HFF-Myc (cell line): Measurements from ENCODE around the gene FGD4.

Source experiments
- DNase-seq: peaks from one replicate; pipeline ENCODE4 v3.0.0-alpha.2; 2011; ENCODE audit warnings: low read depth; ENCODE audit errors: extremely low read depth
- H3K4me3 ChIP-seq: replicated peaks from 2 replicates; pipeline ENCODE4 v1.5.1; 2011; ENCODE audit warnings: low read depth, mild to moderate bottlenecking, control low read depth, low read length
- TF ChIP-seq, protein P1 (sequence below): IDR thresholded peaks from 2 replicates; pipeline ENCODE4 v1.5.1; 2012; ENCODE audit warnings: mild to moderate bottlenecking, low read depth, low read length, control low read depth; ENCODE audit errors: missing control alignments

Gene FGD4

DNA sequence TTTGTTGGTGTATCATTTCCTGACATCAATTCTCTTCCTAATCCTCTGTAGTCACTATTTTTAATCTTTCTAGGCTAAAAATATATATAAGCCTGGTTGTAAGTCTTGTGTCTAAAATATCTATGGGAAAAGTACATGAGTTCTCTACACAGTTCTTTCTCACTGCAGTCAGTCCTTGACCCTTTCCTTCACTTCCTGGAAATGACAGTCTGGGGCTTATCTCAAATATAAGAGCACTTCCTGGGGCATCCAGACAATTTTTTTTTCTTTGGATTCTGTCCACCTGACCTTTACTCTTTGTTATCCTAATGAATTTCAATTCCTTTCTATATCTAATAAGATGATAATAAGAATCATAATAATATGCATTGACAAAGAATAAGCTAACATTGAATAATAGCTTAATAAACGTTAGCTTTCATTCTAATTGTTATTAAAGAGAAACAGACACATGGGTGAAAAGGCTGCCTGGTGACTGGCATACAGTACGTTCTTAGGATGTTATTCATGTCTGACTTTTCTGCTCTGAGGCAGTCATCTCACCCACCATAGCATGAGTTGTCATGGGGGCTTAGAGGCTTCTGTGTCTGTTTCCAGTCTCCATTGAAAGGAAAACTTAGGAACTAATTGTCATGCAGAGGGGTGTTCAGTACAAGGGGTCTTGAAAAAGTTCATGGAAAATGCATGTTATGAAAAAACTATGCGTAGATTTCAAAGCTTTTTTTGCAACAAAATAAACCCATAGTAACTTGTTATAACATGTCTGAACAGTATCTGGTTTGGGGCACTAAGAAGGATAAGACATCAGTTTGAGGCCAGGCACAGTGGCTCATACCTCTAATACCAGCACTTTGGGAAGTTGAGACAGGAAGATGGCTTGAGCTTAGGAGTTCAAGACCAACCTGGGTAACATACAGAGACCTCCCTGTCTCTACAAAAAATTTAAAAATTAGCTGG, 213.6 kb downstream of the FGD4 start:
- TF ChIP-seq, protein P1, sequence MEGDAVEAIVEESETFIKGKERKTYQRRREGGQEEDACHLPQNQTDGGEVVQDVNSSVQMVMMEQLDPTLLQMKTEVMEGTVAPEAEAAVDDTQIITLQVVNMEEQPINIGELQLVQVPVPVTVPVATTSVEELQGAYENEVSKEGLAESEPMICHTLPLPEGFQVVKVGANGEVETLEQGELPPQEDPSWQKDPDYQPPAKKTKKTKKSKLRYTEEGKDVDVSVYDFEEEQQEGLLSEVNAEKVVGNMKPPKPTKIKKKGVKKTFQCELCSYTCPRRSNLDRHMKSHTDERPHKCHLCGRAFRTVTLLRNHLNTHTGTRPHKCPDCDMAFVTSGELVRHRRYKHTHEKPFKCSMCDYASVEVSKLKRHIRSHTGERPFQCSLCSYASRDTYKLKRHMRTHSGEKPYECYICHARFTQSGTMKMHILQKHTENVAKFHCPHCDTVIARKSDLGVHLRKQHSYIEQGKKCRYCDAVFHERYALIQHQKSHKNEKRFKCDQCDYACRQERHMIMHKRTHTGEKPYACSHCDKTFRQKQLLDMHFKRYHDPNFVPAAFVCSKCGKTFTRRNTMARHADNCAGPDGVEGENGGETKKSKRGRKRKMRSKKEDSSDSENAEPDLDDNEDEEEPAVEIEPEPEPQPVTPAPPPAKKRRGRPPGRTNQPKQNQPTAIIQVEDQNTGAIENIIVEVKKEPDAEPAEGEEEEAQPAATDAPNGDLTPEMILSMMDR, result no peak
- H3K4me3 ChIP-seq, result no peak overlapping the region
- no peak for DNase-seq

DNA sequence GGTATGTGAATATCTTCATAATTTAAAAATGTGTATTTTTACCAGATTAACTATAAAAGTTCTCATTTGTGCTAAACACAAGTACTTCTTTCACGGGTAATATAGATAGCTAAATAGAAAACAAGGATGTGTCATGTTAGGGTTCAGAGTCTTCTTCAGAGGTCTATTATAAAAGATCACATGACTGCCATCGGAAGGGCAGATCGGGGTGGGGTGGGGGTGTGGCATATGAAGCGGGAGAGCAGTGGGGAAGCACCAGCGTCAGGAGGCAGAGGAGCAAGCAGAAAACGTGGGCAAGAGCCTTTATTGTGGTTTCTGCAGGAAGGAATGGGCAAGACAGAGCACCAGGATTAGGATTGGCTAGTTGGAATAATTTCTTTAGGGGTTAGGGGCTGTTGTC, 216.1 kb downstream of the FGD4 start:
- TF ChIP-seq, protein P1, result no peak
- H3K4me3 ChIP-seq, result no peak overlapping the region
- no peak for DNase-seq

DNA sequence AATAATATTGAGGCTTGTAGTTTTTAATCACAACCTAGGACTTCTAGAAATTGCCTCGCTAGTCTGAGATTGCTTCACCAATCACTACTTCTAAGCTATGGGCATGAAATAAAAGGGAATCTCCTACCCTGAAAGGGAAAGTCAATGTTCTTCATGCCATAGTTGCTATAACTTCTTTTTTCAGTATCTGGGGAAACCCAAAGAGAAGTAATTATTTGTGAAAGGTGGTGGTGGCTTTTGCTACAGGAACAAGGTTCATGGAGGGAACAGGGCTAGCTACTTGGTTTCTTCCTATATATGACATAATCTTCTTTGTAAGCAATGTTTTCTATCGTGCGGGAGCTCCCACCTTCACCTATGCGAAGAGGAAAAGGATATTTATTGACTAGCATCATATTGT, 218.2 kb downstream of the FGD4 start:
- DNase-seq, result no peak
- TF ChIP-seq, protein P1, result no peak
- H3K4me3 ChIP-seq, result no peak overlapping the region

DNA sequence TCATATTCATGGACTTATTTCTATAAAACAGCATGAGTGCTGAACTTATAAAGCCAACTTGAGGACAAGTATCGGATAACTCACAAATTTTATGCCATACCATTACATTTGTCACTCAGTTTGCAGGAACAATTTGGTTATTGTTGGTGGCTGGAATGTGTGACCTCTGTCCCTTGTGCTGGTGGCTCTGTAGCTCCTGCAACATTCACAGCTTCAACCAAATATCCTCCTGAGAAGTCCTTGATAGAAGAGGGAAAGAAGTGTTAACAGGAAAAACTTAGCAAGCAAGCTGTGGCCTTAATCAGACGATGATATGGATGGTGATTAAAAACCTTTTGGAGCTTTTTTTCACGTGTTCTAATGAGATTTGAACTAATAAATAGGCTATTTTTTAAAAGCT, 218.8 kb downstream of the FGD4 start:
- no peak for DNase-seq
- TF ChIP-seq, protein P1, result no peak
- H3K4me3 ChIP-seq, result no peak overlapping the region

DNA sequence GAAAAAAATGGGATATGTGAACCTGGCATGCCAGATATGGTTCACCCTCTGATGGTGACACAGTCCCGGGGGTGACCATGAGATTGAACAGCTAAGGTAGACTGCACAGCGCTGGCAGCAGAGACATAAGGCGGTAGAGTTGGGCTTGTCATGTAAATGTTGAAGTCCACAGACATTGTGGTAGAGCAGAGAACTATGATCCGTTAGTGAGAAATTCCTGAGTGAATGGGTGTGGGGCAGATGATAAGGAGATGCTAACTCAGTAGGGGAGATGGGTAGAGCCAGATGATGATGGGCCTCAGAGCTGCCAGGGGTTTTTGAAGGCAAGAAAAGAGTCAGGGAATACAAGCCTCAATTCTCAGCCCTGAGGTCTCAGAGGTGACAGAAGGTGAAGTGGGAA, 228.6 kb downstream of the FGD4 start:
- TF ChIP-seq, protein P1, result no peak
- H3K4me3 ChIP-seq, result no peak overlapping the region
- no peak for DNase-seq

DNA sequence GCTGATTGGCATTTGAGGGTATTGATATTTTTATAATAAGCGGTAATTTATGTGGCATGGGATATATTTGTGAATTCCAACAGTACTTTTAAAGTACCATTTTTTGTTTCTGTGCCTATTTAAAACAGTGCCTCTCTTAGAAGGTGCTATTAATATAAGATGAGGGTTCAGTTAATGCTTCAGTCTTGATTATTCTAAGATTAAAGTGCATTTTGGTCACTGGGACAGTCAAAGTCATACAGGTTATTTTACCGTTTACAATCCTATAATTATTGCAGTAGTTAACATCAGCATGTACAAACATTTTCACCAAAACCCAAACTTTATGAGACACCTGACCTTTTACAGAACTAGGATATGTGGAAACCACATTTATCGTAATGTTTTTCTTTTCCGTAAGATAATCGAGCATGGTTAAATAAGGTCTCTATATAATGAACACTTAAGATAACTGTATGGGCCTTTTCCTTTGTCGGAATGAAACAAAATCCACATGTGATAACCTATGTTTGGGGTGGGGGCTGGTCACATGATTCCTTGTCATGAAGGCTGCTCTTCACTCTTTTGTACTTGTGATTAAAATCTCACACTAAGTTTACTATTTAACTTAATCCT, 242.0 kb downstream of the FGD4 start:
- H3K4me3 ChIP-seq, result no peak overlapping the region
- TF ChIP-seq, protein P1, result no peak
- DNase-seq, result no peak
